GM10847 (cell line): ENCODE results near the gene EIF4E.

Experiments
- POLR2A ChIP-seq: IDR thresholded peaks from 2 replicates; pipeline ENCODE4 v1.6.1; 2011; ENCODE audit not compliant: insufficient read length; ENCODE audit errors: extremely low read depth

Gene EIF4E, protein sequence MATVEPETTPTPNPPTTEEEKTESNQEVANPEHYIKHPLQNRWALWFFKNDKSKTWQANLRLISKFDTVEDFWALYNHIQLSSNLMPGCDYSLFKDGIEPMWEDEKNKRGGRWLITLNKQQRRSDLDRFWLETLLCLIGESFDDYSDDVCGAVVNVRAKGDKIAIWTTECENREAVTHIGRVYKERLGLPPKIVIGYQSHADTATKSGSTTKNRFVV

DNA sequence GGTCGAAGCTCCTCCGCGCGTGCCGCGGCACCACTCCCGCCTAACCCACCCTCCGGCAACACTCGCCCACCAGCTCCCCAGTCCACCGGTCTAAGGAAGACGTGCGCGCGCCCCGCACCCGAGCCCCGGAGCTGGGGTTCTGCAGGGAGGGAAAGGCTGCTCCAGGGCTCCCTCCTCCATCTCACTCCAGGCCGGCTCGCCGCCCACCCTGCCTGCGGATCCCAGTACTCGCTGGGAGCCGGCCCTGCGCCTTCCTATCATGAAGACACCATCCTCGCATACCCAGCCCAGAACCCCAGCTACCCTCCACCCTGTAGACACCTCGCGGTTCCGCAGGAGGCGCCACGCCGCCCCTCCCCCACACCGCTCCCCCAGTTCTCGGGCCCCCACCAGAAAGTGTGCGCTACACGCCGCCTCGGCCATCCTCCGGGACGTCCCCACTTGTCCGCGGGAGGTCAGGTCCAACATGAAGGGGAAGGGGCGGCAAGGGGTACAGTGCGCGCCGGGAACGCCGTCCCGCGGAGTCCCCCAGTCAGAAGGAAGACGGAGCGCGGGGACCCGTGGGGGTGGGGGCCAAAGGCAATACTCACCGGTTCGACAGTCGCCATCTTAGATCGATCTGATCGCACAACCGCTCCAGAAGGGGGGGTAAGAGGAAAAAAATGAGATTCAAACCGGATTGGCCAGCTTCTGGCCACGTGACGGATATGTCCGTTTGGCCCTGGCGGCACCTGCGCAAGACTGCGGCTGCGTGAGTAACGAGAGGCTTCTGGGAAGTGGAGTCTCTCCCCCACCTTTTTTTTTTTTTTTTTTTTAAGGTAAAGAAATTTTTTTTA lies at the start of gene EIF4E:
TSS of gene EIF4E (minus strand) at position 629 of the 836 bp plus-strand sequence. CDS start at position 608, 21 bp downstream.
- peak; percentile 34 for TF ChIP-seq POLR2A

DNA sequence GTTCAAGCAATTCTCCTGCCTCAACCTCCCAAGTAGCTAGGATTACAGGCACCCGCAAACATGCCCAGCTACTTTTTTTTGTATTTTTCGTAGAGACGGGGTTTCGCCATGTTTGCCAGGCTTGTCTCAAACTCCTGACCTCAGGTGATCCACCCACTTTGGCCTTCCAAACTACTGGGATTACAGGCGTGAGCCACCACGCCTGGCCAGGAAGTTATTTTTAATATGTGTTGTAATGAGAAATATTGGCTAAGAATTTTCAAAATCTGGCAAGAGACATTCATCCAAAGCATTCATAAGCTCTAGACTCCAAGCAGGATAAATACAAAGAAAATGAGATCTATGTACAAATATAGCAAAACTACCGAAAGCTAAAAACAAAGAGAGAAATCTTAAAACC lies 48.6 kb upstream of the EIF4E start:
- TF ChIP-seq POLR2A, result no peak

DNA sequence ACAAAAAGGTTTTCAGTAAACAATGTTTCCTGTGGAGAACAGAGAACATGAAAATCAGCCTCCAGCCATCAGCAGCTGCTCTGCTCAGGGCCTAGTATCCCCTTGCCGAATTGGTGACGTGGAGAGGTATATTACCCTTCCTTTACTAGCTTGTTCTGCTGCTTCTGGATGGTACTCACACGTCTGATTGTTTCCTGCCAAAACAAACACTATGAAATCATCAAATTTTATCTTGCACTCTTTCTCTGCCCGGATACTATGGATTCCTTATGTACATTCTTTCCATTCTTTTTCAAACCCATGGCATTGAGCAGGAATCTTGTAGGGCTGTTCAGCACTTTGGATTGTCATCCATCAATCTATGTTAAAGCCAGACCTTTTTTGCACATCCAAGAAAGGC lies 47.8 kb upstream of the EIF4E start:
- TF ChIP-seq POLR2A, result no peak

DNA sequence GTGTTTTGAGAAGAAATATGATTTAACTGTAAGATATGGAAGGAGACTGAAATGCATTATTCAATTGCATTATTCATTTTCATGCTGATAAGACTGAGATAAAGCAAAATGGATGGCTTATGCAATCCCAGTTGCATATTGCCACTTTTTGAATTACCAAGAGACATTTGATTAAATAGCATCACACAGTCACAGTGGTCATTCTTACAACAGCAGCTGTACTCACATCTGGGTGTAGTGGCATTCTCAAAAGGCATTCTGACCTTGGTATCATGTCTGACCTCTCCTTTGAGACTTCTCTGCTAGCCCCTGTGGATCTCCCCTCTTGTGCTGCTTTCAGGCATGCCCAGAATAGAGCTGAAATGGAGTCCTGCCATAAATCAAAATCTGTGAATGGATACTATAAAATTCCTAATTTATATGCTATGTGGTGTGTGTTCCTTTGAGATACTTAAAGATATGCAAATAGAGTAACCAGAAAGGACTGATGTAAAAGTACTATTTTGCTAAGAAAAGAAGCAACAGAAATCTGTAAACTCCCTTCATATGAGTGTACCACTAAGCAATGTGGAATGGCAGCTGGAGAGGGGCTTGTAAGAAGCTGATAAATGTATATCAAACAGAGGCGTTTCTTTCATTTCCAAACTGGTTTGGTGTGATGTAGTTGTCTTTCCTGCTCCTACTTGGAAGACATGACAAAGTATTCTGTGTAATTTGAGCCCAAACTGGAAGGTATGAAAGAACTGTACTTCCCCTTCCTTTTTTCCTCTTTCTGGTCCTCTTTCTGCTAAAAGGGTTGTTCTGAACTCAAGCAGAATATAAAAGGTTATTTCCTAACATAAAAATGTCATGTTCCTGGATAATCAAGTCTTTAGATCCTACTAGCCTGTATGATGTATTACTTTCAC lies 41.2 kb upstream of the EIF4E start:
- TF ChIP-seq POLR2A, result no peak

DNA sequence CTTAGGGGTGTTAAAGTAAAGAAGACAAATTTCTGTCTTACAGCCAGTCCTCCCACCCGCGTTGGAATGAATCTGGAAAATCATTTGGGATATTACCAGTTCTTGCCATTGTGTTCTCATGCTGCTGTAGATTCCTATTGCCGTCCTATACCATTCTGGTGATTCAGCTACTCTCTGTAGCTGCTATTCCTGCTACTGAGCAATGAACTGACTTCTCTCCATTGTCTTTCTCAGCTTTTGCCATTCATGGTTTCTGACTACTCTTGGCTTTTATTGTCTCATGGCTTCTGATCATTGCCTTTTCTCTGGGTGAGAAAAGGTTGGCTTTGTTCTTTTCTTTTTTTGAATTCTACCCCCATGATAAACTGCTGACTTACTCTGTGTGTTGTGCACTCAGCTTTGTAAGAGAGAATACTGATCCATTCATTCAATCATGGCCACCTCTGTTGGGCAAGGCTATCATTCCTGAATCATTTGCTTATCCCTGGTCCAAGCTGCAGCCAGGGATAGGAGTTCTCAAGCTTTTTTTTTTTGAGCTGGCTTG lies 38.9 kb upstream of the EIF4E start:
- no peak for TF ChIP-seq POLR2A

DNA sequence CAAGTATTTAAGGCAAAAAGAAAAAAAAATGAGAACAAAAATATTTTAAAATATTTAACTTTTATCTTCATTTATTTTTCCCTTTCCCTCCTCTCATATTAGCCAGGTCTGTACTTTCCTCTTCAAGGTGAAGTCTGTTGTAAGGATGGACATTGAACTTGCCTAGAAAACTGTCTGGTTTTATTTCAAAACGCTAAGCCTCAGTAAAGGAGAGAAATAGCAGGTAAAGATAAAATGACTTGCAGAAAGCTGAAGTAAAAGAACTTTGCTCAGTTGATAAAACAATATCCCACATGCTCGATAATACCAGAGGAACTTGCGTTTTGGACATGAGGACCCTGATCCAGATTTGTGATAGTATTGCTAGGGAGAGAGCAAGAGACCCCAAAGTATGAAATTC lies 38.0 kb upstream of the EIF4E start:
- TF ChIP-seq POLR2A, result no peak

DNA sequence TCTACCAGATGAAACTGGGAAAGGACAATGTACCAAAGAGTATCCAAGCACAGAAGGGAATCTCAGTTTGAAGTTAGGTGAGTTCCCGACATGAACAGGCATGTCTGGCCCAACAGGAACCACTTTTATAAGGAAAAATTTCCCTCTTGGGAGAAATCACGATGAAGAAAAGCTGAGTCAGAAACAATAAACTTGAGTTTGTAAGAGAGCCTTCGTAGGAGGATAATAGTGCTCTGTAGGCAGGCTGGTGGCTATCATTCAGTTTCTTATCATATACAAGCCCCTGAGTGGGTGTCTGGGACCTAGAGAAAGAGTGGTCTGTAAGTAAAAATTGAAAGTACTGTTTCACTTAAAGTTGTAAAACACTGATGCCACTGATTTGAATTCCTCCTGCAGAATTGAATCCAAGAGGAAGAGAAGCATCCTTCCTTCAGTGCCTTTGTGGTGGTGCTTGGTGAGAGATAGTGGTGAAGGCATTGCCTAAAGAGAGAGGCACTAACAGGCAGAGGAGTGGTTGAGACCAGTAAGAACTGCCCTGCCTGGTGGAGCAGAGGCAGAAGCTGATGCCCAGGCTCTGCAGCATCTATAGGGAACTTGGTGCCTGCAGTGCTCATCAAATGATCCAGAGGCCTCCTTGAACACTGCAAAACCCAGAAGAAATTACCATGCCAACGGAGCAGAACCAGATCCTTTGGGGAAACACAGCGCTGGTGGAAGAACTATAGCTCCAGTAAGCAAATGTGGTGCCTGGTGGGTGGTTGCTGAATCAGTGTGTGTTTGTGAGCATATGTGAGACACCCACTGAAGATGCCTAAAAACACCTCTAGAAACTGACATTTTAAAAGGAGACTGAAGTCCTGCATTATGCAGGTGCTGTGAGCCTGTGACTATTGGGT lies 34.9 kb upstream of the EIF4E start:
- TF ChIP-seq POLR2A, result no peak

DNA sequence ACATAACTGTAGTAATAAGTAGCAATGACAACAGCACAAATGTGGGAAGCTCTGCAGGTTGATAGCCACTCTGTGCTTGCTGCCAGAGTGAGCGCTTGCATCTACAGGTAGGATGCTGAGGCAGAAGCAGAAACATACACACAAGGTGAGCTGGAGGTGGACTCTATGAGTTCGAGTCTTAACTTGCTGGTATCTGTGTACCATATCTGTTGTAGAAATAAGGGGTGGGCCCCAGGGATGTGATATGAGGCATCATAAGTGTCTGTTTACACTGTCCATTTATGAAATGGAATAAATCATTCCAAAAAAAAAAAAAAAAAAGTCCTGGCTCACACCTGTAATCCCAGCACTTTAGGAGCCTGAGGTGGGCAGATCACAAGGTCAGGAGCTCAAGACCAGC lies 32.8 kb upstream of the EIF4E start:
- TF ChIP-seq POLR2A, result no peak

DNA sequence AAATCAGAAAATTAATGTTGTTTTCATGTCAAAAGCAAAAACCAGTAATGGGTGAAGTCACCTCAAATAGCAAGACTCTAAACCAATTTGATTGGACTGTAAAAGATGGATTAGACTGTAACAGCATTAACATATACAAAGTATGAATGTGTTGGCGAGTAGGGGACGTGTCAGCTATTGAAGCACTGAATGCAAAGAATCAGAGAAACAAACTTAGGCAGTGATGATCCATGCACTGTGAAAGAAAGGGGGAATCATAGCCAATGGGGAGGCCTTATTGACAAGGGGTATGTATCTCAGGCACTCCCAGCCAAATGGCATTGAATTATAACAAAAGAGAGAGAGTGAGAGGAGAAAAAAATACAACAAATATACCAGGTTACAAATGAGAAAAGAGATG lies 30.5 kb upstream of the EIF4E start:
- TF ChIP-seq POLR2A, result no peak

DNA sequence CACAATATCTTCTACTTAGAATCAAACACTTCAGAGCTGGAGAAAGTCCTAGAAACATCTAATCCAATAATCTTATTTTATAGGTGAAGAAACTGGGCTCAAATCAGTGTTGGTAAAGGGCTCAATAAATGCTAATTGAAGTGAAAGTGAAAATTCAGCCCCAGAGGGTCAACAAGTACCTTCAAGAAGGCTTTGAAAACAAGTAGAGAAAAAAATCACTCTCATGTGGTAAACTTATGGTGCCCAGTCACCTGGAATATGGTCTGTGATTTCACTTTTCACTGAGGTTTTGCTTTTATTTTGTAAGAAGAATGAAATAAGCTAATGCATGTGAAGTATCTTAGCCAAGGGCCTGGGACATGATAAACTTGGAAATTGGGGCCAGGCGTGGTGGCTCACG lies 29.1 kb upstream of the EIF4E start:
- TF ChIP-seq POLR2A, result no peak

DNA sequence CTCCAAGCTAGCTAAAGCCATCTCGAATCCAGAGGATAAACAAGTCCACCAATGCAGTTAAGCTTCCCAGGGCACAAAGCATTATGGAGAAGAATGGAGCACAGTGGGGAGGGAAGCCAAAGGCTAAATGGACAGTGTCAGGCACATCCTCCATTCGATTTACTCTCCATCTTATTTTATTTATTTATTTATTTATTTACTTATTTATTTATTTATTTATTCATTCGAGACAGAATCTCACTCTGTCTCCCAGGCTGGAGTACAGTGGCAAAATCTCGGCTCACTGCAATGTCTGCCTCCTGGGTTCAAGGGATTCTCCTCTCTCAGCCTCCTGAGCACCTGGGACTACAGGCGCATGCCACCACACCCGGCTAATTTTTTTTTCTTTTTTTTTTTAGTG lies 26.3 kb upstream of the EIF4E start:
- no peak for TF ChIP-seq POLR2A

DNA sequence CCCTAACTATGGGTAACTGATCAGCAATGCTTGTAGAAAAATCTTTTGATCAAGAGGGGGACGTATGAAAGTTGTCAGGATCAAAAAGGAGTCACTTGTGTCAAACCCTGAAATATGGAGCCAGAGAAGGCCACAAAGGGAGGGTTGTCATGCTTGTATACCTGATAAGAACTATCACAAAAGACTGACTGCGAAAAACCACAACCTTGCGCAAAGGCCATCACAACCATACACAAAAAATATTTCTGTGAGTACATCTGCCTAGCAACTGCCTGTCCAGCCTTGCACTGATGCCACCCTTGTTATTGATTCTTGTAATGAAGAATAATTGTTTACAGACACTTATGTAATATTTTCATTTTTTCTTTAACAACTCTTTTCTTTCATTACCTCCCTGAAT lies 22.8 kb upstream of the EIF4E start:
- no peak for TF ChIP-seq POLR2A

DNA sequence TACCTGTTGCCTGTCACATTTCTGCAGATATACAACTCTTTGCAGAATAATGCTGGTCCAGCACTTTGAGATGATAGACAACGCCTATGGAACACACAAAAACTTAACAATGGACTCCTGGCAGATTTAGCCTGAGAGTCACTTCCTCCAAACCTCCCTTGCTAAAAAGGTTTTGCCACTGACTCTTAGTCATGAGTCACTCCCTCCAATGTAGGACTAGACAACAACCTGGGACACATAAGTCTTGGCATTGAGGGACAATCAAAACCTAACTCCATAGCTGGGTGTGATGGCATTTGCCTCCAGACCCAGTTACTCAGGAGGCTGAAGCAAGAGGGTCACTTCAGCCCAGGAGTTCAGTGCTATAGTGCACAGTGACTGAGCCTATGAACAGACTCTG lies 22.0 kb upstream of the EIF4E start:
- TF ChIP-seq POLR2A, result no peak

DNA sequence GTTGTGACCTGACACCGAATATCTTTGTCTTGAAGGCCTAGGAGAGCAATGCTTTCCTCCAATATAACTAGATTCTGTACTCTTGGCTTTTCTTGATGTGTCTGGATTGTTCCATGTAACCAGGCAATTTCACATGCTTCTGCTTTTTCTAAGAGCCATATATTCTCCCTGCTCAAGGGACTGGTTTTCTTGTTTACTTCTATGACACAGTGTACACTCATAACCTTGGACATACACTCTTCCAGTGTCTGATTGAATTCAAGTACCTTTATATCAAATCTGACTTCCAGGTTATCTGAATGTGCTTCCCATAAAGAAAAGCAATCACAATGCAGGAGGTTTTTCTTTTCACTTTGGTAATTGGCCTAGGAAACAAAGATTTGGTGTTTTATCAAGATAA lies 17.4 kb upstream of the EIF4E start:
- no peak for TF ChIP-seq POLR2A

DNA sequence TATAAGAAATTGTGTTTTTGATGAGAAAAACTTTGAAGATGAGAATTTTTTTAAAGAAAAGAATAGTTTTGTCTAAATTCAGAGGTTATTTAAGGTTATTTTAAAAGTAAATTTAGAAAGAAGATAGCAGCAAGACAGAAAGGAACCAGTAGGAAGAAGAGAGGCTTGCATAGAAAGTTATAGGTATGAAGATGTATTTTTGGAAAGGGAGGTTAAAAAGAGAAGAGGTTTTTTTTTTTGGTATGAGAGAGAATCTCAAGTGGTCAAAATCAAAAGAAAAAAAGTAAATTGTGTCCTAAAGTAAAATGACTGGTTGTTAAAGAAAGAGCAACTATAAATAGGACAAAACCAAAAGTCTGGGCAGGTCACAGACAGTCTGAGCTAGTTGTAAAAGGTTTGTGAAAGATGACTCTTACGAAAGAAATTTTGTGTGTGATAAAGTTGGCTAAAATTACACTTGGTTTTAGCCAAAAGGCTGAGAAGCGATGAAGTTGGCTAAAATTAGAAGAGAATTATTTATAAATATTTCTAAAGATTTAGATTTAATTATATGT lies 16.4 kb upstream of the EIF4E start:
- no peak for TF ChIP-seq POLR2A

DNA sequence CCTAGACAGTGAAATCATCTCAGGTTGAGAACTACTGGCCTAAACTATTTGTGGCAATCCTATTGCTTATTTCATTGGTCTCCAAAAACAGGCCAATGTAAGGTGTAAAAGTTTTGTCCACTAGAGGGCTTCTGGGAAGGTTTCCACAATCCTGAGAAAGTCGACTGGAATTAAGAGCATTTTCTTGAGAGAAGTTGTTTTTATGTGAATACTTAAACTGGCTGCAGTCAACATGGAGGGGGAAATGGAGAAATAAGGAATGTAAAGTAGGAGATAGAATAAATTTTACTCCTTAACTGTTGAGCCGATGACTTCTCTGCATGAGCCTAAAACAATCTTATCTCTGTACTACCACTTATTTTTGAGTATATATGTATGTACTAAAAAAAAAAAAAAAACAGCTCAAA lies 11.0 kb upstream of the EIF4E start:
- no peak for TF ChIP-seq POLR2A
